GM18907 (cell line): ENCODE measurements around the gene TAF13.

Experiments used
- ATAC-seq: cut with Tn5 transposase; IDR thresholded peaks from one replicate; pipeline ENCODE4 v1.9.1; 2021; ENCODE audit warnings: mild to moderate bottlenecking, moderate library complexity; ENCODE audit not compliant: unreplicated experiment

Gene TAF13, protein sequence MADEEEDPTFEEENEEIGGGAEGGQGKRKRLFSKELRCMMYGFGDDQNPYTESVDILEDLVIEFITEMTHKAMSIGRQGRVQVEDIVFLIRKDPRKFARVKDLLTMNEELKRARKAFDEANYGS

DNA sequence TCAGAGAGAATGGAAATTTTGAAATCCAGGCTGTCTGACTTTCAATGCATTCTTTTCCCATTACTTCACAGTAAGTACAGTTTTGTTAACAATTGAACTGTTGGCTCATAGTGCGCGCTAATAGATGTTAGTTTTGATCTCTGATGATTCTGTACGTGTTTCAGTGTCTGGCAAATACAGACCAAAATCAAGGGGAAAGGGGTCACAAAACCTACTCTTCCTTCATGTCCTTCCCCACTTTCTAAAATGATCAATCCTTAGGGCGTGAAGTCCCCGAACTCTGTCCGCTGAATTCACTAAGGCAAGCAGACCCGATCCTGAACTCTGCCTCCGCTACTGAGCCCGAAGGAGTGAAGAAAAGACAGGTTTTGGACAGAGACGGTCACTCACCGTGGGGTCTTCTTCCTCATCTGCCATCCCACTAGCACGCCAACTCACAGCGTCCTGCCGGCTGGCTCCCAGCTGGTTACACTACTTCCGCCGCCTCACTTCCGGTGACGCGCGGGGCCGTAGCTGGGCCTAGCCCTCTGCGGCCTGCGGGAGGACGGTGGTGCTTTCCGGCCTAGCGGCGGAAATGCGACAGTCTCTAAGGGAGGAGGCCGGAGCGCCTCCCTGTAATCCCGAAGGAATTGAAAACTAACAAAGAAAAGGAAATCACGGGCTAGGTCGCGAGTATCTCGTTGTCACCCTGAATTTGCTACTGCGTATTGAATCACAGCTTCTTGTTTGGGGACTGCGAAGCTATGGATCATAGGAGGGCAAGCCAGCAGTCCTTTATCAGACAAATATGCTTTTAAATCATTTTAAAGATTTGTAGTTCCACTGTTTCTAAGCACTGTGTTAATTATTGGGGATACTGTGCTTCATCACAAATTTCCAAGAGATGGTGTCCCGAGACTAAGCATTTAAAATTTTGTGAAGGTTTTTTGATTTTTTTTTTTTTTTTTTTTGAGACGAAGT, at the start of gene TAF13:
Gene TAF13 (minus strand): TSS at position 473 of the 960 bp plus-strand sequence. CDS start 56 bp downstream, at position 417.
- peak; percentile 97 for ATAC-seq

DNA sequence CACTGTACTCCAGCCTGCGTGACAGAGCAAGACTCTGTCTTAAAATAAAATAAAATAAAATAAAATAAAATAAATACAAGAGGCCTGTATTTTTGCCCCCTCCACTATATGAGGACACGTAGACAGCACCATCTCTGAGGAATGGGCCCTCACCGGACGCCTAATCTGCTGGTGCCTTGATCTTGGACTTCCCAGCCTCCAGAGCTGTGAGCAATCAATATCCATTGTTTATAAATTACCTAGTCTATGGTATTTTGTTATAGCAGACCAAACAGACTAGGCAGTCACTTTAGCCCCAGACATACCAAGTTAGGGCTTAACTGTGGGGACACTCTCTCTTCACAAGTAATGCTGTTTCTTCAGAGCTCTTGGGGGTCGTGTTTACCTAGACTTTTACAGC, 44.6 kb upstream of the TAF13 start:
- ATAC-seq = no peak

DNA sequence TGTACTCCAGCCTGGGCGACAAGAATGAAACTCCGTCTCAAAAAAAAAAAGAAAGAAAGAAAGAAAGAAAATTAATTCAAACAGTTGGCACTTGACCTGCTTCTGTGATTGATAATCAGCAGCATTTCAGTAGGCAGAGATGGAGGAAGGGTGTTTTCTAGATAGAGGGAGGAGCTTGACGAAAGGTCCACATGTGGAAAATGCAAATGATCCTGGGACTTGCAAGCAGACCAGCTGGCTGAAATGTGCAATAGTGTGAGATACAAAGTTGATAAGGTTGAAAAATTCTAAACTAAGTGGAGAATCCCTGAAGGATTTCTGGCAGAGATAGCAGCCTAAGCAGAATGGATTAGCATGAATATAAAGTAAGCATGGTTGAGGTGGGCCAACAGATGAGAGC, 42.3 kb upstream of the TAF13 start:
- ATAC-seq = no peak

DNA sequence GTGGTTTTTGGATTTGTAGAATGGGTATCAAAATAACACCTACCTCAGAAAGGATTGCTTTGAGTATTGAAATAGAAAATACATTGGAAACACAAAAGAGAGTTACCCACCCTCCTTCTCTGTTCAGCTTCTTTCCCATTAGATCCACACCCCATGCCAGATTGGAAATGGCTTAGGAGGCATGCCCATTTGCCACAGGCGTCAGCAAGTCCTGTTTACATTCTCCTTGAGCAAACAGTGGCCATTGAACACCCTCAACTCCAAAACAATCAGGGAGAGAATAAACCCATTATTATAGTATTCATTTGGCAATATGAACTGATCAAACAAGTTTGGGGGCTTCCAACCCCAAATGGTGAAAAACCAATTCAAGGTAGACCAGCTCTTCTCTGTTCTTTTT, 40.5 kb upstream of the TAF13 start:
- no peak for ATAC-seq

DNA sequence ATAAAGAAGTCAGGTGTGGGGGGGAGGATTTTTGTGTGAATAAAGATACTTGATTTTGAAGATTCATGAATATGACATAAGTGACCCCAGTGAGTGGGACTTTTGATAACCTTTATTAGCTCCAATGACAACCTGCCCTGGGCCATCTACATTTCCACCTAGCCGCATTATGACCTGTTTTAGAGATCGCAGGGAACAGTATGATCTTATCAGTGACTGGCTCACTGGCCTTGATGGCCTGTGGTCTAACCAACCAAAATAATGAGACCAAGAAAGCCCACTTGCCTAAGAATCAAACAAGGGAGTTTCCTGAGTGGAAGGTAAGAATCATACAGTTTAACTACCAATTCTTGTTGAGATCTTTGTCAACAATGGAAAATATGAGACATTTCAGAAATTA, 39.9 kb upstream of the TAF13 start:
- ATAC-seq = no peak

DNA sequence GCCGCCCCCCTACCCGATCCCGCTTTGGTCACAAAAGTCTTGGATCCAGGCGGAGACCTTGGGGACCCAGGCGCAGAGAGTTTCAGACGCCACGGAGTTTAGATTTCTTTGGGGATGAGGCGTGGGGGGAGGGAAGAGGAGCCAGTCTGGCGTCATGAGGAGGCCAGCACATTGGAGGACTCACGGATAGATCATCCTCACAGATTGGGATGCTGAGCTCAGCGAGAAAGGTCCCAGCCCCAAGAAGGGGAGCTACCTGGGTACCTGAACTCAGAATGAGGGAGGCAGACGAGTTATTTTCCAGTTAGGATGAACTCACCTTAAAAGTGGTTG, 38.5 kb upstream of the TAF13 start:
- ATAC-seq = no peak

DNA sequence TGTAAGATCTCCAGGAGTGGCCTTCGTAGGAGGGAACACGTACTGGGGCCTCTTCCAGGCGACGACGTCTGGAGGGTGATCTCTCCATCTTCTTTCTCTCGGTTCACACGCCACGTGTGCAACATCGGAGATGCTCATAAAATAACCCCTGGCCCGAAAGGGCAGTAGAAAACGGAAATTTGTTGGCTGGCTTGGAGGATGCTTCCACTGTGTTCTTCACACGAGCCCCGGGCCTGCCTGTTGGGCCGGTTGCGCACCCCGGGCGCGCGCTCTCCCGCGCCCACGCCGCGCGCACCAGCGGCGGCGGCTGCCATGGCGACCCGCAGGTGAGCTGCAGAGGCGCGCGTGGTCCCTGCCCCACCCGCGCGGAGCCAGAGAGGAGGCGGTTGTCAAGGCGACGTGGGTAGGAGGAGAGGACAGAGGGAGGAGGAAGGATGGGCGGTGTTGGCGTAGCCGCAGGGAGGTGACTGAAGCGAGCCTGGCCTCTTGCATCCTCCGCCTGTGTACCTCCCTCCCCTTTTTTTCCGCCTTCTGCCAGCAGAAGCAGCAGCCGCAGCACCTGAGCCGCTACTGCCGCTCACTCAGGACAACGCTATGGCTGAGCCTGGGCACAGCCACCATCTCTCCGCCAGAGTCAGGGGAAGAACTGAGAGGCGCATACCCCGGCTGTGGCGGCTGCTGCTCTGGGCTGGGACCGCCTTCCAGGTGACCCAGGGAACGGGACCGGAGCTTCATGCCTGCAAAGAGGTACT, 38.0 kb upstream of the TAF13 start, which contains the start of gene ELAPOR1:
Gene ELAPOR1 (plus strand): TSS at position 526 of the 752 bp plus-strand sequence. CDS start 69 bp downstream, at position 595.
- peak; percentile 67 for ATAC-seq

DNA sequence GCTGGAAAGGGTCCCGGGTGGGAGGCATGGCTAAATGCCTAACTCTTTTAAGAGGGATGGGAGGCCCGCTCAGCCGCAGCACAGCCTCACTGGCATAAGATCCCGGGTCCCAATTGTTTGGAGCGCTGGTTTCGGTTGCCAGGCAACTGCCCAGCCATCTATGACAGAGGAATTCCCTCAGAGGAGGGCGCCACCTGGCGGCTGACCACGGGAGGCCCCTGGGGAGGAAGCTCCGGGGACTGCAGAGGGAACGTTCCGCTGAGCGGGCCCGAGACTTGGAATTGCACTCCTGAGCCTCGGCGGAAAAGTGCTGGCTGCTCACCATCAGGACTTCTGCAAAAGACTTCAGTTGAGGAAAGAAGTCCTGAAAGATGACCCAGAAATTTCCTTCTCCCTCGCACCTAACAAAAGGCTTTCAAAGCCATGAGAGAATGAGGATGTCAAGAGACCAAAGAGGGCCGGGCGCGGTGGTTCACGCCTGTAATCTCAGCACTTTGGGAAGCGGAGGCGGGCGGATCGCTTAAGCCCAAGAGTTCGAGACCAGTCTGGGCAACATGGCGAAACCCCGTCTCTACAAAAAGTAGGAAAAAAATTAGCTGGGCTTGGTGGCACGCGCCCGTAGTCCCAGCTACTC, 37.0 kb upstream of the TAF13 start:
- peak; percentile 72 for ATAC-seq

DNA sequence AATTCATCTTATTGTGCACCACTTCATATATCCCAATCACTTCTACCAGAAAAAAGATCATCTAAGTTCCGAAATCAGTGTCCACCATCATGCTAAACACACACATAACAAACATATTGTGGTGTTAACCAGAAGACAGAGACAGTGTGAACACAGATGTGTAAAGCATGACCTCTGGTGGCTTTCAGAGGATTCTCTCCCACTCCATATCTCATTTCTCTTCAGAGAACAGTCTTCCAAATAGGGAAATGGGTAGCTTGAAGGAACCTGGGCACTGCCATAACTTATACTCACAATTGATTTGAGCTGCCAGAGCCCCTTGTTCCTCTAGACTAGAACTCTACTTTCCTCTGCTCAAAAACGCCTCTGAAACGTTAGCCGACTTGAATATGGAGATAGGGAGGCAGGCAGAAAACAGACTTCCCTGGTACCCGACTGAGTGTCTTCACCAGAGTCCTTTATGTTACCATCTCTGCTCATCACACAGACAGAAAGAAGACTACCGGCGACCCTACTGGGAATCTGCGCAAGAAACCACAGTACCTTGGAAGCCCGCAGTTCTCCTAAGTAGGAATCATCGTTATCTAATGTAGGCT, 36.4 kb upstream of the TAF13 start:
- no peak for ATAC-seq

DNA sequence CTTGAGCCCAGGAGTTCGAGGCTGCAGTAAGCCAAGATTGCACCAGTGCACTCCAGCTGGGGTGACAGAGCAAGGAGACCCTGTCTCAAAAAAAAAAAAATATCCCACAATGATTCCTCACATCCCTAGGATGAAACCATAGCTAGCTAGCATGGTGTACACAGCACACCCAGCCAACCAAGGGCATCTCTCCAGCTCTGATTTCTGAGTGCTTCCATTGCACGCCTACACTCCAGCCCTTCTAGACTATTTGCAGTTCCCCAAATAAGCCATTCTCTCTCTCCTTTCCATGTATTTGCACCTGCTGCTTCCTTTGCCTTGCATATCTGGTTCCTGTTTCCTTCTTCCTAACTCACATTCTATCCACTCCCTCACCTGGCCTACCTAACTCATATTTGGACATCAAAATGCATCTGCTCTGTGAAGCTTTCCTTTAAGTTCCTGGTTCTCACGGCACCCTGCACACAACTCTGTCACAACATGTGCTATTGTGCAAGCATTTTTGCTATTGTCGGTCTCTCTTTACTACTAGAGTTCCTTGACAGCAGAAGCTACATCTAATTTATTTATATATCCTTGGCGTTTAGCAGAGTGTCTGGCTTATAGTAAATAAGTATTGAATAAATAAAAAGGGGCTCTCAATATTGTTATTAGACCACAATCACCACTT, 35.7 kb upstream of the TAF13 start:
- ATAC-seq = no peak

DNA sequence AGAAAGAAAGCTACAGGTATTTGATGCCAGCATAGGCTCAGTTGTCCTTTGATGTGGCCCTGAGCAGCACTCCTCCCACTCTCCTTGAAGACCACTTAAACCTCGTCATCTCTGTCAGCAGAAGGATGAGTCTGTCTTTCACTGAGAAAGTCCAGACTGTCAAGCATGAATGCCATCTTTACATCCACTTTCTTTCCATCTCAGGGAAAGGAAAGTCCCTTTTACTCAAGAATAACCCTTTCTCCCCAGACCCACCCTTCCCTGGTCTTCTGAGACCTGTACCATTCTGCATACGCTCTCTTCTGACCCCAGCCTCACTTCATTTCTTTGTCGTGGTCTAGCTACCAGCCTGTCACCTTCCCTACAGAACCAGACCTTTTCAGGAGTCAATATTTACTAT, 34.1 kb upstream of the TAF13 start:
- ATAC-seq = no peak

DNA sequence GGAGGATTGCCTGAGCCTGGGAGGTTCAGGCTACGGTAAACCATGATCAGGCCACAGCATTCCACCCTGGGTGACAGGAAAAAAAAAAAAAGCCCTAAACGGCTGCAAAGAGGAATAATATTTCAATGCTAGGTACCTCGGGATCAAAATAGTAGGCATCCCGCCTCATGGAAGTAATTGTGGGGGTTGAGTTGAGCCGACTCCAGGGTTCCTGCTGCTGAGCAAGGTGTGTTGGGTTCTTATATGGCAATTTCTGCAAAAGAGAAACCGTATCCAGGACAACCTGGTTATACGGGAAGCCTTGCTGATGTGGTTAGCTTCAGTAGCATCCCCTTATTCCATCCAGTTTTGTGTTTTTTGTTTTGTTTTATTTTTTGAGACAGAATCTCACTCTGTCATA, 32.0 kb upstream of the TAF13 start:
- no peak for ATAC-seq

DNA sequence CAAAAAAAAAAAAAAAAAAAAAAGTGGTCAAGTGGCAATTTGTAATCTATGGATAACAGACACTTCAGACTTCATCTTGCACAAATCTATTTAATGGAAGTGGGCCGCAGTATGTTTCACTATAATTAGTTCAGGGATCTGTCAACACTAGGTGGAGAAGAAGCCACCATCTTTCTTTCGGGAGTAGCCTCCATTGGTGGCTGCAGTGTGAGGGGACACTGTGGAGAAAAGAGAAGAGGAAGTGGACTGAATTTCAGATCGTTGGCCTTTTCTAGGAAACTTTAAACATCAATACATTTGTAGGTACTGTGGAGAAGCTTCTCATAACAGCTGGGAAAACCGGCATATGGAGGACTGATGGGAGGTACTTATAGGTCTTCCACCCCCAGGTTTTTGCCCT, 30.1 kb upstream of the TAF13 start:
- ATAC-seq = no peak

DNA sequence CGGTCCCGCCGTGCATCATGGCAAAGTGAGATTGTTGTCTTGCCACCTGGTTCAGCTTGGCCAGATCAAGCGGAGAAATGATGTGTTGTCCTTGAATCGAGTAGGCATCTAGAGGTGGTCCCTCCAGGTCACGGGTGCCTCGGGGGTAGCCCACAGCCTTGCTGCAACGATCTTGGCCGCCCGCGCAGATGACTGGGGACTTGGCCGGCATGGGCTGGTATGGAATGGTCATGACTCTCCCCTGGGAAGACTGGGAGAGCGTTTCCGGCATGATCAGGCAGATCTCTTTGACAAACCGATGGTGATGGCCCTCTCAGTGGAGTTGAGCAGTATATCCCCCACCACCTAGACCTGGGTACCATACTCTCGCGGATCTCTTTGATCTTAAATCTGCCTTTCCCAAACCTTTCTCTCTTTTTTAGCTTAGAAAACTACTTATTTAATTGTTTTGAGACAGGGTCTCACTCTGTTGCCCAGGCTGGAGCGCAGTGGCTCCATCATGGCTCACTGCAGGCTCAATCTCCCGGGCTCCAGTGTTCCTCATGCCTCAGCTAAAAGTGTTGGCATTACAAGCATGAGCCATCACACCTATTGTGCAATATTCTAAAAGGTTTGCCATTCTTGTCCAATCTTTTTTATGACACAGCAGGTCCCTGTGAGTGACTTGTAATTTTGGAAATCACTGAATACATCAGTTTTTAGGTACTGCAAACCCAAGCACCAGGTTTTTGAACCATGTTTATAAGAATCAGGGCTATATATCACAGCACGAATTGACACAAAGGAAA, 28.8 kb upstream of the TAF13 start:
- ATAC-seq = no peak

DNA sequence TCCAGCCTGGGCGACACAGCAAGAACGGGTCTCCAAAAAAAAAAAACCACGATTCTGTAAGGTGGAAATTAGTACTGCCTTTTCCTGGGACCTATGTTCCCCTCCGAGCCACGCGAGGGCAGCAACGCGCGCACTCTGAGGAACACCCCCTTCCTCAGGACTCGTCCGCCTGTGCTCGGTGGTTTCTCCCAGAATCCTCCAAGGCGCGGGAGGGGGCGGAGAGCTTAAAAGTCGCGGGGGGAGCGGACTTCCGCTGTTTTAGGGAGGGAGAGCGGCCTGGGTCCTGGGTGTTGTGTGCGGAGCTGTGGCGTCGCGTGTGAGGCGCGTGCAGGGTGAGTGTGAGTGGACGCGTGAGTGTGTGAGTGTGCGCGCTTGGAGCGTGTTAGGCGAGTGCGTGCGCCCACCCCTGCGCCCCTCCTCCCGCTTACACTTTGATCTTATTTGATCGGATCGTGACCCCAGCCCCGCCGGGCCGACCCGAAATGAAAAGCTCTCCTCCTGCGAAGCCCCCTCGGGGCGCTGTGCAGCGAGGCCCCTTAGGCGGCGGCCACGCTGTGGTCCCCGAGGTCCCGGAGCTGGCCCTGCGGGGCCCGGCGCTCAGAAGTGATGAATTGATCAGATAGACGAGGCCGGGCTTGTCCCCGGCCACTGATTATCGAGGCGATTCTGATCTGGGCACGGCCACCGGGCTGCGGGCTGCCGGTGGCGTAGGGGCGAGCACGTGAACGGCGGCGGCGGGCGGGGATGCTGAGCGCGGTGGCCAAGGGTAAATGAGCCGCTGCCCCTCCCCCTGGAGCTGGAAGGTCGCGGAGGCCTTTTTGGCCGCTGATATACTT, 24.4 kb upstream of the TAF13 start:
- ATAC-seq = peak; percentile 93

DNA sequence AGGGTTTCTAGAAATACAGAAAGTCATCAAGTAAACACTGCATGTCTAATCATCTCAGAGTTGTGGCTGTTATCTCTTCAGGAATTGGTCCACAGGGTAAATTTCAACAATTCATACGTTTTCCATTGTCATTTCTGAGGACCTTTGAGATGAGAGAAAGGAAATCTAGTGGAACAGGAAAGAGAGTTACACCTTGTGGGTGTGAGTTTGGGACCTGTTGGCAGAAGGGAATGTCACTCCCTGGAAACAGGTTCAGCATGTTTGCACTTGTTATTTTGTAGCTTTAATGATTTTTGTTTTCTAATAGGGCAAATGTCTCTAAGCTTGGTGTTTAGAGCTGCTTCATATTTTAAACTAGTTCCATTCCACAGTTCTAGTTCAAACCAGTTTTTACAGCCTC, 20.3 kb upstream of the TAF13 start:
- ATAC-seq = no peak

DNA sequence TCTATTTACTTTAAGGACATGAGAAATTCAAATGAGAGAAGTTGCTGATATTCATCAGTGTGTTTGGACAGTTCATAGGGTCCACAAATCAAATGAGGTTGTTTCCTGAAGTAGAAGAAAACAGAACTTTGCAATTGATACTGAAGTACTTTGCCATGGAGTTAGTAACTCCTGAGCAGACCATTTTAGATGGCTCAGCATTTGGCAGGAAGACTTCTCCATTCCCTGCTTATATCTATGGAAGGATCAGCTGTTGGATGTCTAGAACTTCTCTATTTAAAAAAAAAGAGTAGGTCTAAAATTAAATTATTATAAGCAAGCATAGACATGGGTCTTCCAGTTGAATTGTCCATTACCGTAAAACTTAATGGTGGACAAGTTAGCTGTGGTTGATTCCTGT, 19.8 kb upstream of the TAF13 start:
- no peak for ATAC-seq

DNA sequence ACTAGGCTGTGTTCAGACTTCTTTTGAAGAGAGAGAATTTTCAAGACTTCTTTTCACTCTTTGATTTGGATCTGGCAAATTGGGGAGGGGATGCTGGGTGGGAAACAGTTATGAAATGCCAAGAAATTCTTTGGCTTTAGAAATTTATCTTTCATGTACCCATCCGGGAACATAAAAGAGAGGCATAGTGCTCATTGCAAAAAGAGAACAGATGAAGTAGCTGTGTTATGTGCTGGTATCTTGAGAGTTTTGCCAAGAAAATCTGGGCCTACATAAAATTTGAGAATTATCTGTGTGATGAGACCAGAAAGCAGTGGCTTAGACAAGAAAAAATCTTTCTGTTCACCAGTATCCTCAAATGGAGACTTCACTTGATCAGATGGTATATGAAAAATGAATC, 19.1 kb upstream of the TAF13 start:
- no peak for ATAC-seq

DNA sequence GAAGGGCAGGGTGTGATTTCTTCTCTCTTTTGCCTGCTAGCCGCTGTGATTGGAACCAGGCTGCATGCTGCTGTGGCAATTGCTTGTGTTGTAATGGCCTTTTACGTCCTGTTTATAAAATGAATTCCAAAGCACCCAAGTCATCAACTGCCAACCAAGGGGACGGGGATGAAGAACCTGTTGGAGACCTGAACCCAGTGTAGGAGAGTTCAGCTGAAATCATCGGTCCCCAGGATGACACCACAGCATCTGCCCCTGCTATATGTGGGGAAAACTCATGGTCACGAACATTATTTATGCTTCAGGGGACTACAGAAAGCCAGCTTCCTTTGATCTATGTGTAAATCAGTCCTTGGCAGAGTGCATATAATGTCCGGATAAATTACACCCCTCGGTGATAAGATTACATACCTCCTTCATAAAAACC, 18.6 kb upstream of the TAF13 start:
- ATAC-seq = no peak
